BE2C (cell line): Measurements from ENCODE around the gene RHO.

ENCODE experiments used
- DNase-seq: peaks from one replicate; pipeline ENCODE4 v3.0.0-alpha.2; 2020
- H3K27me3 ChIP-seq: fragments of 250-450 bp; sonication (Bioruptor Pico); 2 replicates; pipeline ENCODE4 v1.5.1; 2020; ENCODE audit warnings: mild to moderate bottlenecking
- H3K36me3 ChIP-seq: fragments of 250-450 bp; sonication (Bioruptor Pico); 2 replicates; pipeline ENCODE4 v1.5.1; 2020; ENCODE audit warnings: mild to moderate bottlenecking
- H3K4me1 ChIP-seq: fragments of 250-450 bp; sonication (Bioruptor Pico); 2 replicates; pipeline ENCODE4 v1.5.1; 2020
- H3K4me3 ChIP-seq: 2 replicates; pipeline ENCODE4 v1.5.1; 2011; ENCODE audit warnings: low read depth, low read length
- H3K9me3 ChIP-seq: fragments of 250-450 bp; sonication (Bioruptor Pico); 2 replicates; pipeline ENCODE4 v1.5.1; 2020
- CTCF ChIP-seq: IDR thresholded peaks from 2 replicates; pipeline ENCODE4 v1.5.1; 2012; ENCODE audit warnings: mild to moderate bottlenecking, low read depth, low read length

RHO gene

GRCh38 chr3:129557548-129557894 lies 29.1 kb downstream of the RHO start:
- peak; percentile 46 for DNase-seq
- no peak for TF ChIP-seq CTCF

GRCh38 chr3:129558081-129558771 lies 29.8 kb downstream of the RHO start:
- Histone ChIP-seq H3K36me3 (peaks cover 15% of the 10 kb centered on the region), H3K9me3 (no peaks in the 10 kb centered on the region), H3K27me3 (no peaks in the 10 kb centered on the region), H3K4me1 (peaks cover 62% of the 10 kb centered on the region), H3K4me3 (no peak overlapping the region)
- no peak for TF ChIP-seq CTCF
- no peak for DNase-seq

More at GRCh38 chr3:129557548-129557894, 29.1 kb downstream of the RHO start:
- peaks cover 15% of the 10 kb centered on the region for H3K36me3 ChIP-seq
- peaks cover 66% of the 10 kb centered on the region for H3K4me1 ChIP-seq
- H3K27me3 ChIP-seq = no peaks in the 10 kb centered on the region
- no peak overlapping the region for H3K4me3 ChIP-seq
- H3K9me3 ChIP-seq = no peaks in the 10 kb centered on the region

- Histone ChIP-seq H3K4me3 (no peak overlapping the region), H3K4me1 (peaks cover 61% of the 10 kb centered on the region), H3K27me3 (no peaks in the 10 kb centered on the region), H3K36me3 (peaks cover 15% of the 10 kb centered on the region), H3K9me3 (no peaks in the 10 kb centered on the region)
- peak; percentile 70 for DNase-seq
- no peak for TF ChIP-seq CTCF
Observed at GRCh38 chr3:129558772-129559564, 30.5 kb downstream of the RHO start.

GRCh38 chr3:129559565-129560079 lies 31.2 kb downstream of the RHO start:
- peaks cover 55% of the 10 kb centered on the region for H3K4me1 ChIP-seq
- no peak for TF ChIP-seq CTCF
- no peaks in the 10 kb centered on the region for H3K9me3 ChIP-seq
- peak overlapping the region; percentile 51 for H3K4me3 ChIP-seq
- DNase-seq = no peak
- H3K27me3 ChIP-seq = no peaks in the 10 kb centered on the region
- H3K36me3 ChIP-seq = peaks cover 15% of the 10 kb centered on the region

GRCh38 chr3:129560269-129560787 lies 31.9 kb downstream of the RHO start:
- Histone ChIP-seq H3K36me3 (peaks cover 15% of the 10 kb centered on the region), H3K4me3 (peak overlapping the region; percentile 51), H3K4me1 (peaks cover 50% of the 10 kb centered on the region), H3K27me3 (no peaks in the 10 kb centered on the region), H3K9me3 (no peaks in the 10 kb centered on the region)
- no peak for TF ChIP-seq CTCF
- DNase-seq = peak; percentile 86
